Upper lobe of left lung (tissue), 6 donors: ENCODE measurements around the gene SLC15A5. TPM values are rescaled to one million over a fixed set of nuclear protein-coding genes. Genes with fewer than 3 reads are reported as not detected.

Experiments
- ATAC-seq, 2 donors: fragments of 200-7000 bp; cut with Tn5 transposase; one replicate each; pipeline ENCODE4 v1.9.1; 2022; ENCODE audit warnings: mild to moderate bottlenecking in 2 of 2, moderate library complexity in 2 of 2; ENCODE audit not compliant: low FRiP score in 2 of 2
- DNase-seq, 2 donors: peaks; one replicate each; pipeline ENCODE4 v3.0.0-alpha.2; 2019 to 2020
- H3K27ac ChIP-seq, 4 donors: fragments of 200-600 bp; sonication (generic); one replicate each; pipeline ENCODE4 v1.5.1; 2016 to 2019
- H3K27me3 ChIP-seq, 4 donors: fragments of 200-600 bp; sonication (generic); one replicate each; pipeline ENCODE4 v1.5.1; 2017 to 2019
- H3K36me3 ChIP-seq, 4 donors: fragments of 200-600 bp; sonication (generic); one replicate each; pipeline ENCODE4 v1.5.1; 2016 to 2019
- H3K4me1 ChIP-seq, 4 donors: fragments of 200-600 bp; sonication (generic); one replicate each; pipeline ENCODE4 v1.5.1; 2018 to 2019
- H3K4me3 ChIP-seq, 4 donors: fragments of 200-600 bp; sonication (generic); one replicate each; pipeline ENCODE4 v1.5.1; 2017 to 2019; ENCODE audit warnings: mild to moderate bottlenecking in 2 of 4, moderate library complexity in 1 of 4
- H3K9me3 ChIP-seq, 4 donors: fragments of 200-600 bp; sonication (generic); one replicate each; pipeline ENCODE4 v1.5.1; 2018 to 2019
- EP300 ChIP-seq, 4 donors: sonication (generic); formaldehyde crosslinking; IDR thresholded peaks; one replicate each; pipeline ENCODE4 v1.5.1; 2017; ENCODE audit warnings: antibody characterized with exemption in 4 of 4, control low read depth in 2 of 4
- POLR2A ChIP-seq, 4 donors: fragments of 450-650 bp; IDR thresholded peaks; one replicate each; pipeline ENCODE4 v1.5.1; 2016 to 2017; ENCODE audit warnings: antibody characterized with exemption in 4 of 4, mild to moderate bottlenecking in 2 of 4
- POLR2AphosphoS5 ChIP-seq, 2 donors: sonication (generic); formaldehyde crosslinking; IDR thresholded peaks; one replicate each; pipeline ENCODE4 v1.5.1; 2017; ENCODE audit warnings: antibody characterized with exemption in 2 of 2
- WGBS, 2 donors: methylation state at CpG; one replicate each; pipeline ENCODE4 v1.1.5; 2017 to 2018; 5-methylcytosine and 5-hydroxymethylcytosine counted together
- total RNA-seq, 6 donors: library from RNA; depleted of rRNA in 4 of 6; stranded (reverse); fragments of >200 nt in 4 of 6; gene quantifications; one replicate each; pipeline versions ENCODE4 v1.1.0 to v1.2.1, GENCODE V29; 2016 to 2021
- TF ChIP-seq, protein P1 (sequence below), 6 experiments: fragments of 450-650 bp in 4 of 6; fragments of 200-600 bp in 2 of 6; sonication (generic) in 2 of 6; IDR thresholded peaks; one replicate each; pipeline ENCODE4 v1.5.1; 2016 to 2019; ENCODE audit warnings: antibody characterized with exemption in 6 of 6
- donor health status: DM: no; HTN: no; CAD: no; lungs with moderate emphysema.
- donor health status: DM: no; HTN: yes; CAD: no; lungs with severe emphysema.

The SLC15A5 gene
- total RNA-seq, 6 donors from 2014 or later: not detected

GRCh38 chr12:16245209-16245608, 32.3 kb downstream of the SLC15A5 start:
- H3K36me3 ChIP-seq: no peaks in the 10 kb centered on the region
- no peaks in the 10 kb centered on the region for H3K9me3 ChIP-seq
- 72 to 73% methylated on average over 3 of the region's 3 CpGs for whole genome bisulfite sequencing, 2 donors
- H3K4me3 ChIP-seq: no peak overlapping the region
- no peaks in the 10 kb centered on the region for H3K27me3 ChIP-seq
- DNase-seq (no peak), ATAC-seq (no peak)
- TF ChIP-seq POLR2A (IDR thresholded peaks at IDR 0.05): no peak
- TF ChIP-seq, protein P1, sequence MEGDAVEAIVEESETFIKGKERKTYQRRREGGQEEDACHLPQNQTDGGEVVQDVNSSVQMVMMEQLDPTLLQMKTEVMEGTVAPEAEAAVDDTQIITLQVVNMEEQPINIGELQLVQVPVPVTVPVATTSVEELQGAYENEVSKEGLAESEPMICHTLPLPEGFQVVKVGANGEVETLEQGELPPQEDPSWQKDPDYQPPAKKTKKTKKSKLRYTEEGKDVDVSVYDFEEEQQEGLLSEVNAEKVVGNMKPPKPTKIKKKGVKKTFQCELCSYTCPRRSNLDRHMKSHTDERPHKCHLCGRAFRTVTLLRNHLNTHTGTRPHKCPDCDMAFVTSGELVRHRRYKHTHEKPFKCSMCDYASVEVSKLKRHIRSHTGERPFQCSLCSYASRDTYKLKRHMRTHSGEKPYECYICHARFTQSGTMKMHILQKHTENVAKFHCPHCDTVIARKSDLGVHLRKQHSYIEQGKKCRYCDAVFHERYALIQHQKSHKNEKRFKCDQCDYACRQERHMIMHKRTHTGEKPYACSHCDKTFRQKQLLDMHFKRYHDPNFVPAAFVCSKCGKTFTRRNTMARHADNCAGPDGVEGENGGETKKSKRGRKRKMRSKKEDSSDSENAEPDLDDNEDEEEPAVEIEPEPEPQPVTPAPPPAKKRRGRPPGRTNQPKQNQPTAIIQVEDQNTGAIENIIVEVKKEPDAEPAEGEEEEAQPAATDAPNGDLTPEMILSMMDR (IDR thresholded peaks at IDR 0.05): no peak
- TF ChIP-seq POLR2AphosphoS5 (IDR thresholded peaks at IDR 0.05): no peak
- TF ChIP-seq EP300 (IDR thresholded peaks at IDR 0.05): no peak
- H3K27ac ChIP-seq: no peak overlapping the region
- no peaks in the 10 kb centered on the region for H3K4me1 ChIP-seq

DNA sequence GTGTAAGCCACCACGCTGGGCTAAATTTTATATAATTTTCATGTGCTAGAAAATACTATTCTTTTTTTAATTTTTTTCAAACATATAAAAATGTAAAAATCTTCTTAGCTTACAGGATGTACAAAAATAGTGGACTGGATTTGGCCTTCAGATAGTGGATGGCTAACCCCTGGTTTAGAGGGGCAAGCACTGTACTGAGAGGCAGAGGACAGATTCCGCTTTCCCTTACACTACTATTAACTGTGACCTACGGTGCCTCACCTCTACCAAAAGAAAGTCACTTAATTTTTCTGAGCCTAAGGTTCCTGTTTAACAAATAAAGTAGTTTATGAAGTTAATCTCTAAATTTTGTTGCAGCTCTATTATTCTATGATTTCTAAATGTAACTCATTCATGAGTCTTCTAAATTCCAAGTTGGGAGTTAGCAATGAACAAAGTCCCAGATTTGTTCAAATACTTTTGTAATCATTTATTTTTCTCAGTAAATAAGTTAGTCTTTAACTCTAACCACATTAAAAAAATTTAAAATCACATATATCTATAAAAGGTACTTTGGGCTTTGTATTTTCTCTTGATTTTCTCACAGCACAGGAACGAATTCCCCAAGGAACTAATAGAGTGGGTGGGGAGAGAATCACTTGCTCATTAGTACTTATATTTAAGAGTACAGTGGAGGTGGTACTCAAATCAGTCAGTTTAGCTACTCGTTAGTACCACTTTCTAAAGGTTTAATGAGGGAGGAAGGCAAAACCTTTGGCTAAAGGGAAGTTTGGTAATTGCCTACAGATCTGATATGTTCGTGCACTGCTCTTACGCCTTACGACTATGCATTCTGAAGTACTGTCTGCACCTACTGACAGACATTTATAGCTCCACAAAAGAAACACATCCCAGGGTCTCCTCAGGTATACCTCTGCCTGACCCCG, 33.7 kb downstream of the SLC15A5 start:
- Histone ChIP-seq H3K4me3 (no peak overlapping the region), H3K27me3 (no peaks in the 10 kb centered on the region), H3K9me3 (no peaks in the 10 kb centered on the region), H3K27ac (no peak overlapping the region), H3K4me1 (no peaks in the 10 kb centered on the region), H3K36me3 (no peaks in the 10 kb centered on the region)
- WGBS, 2 donors: 92 to 95% methylated on average over 9 of the region's 9 CpGs
- ATAC-seq (no peak), DNase-seq (no peak)
- no peak for TF ChIP-seq POLR2AphosphoS5 (IDR thresholded peaks at IDR 0.05)

DNA sequence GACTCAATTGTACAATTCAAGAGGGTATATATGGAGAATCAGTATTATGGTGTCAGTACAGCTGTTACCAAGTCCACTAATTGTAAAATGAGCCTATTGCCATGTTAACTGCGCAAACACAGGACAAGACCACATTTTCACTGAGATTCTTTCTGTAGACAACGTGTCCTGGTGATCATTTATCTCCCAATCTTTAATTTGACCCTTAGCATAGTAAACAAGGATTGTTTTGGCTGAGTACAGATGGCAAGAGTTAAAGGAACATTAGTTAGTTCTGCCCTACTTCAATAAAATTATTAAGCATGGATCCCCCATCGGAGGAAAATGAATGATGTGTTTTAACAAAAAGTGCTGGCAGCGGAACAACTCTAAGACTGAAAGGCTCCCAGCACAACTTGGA, 36.1 kb downstream of the SLC15A5 start:
- no peaks in the 10 kb centered on the region for H3K9me3 ChIP-seq
- no peak for DNase-seq
- ATAC-seq: no peak
- H3K4me3 ChIP-seq: no peak overlapping the region
- TF ChIP-seq EP300 (IDR thresholded peaks at IDR 0.05) (no peak), POLR2AphosphoS5 (IDR thresholded peaks at IDR 0.05) (no peak), POLR2A (IDR thresholded peaks at IDR 0.05) (no peak)
- TF ChIP-seq, protein P1 (IDR thresholded peaks at IDR 0.05): no peak
- H3K27me3 ChIP-seq: no peaks in the 10 kb centered on the region
- no peak overlapping the region for H3K27ac ChIP-seq
- no peaks in the 10 kb centered on the region for H3K36me3 ChIP-seq
- 84 to 87% methylated on average over 4 of the region's 4 CpGs for WGBS, 2 donors
- H3K4me1 ChIP-seq: no peaks in the 10 kb centered on the region

DNA sequence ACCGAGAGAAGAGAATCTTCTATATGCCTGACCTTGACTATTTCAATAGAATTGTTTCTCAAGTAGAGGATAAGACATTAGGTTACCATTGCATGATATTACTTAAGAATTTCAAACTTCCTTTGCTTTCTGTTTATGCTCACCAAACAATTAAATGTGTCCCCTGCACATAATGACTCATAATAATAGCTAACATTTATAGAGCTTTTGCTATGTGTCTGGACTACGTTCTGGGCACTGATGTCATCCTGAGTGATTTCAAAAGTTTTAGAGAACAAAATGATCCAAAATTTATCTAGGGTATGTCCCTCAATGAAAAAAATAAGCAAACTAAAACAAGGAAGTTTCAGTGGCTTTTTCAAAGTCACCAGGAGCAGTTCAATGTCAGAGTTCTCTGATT, 38.8 kb downstream of the SLC15A5 start:
- Histone ChIP-seq H3K36me3 (no peaks in the 10 kb centered on the region), H3K27me3 (no peaks in the 10 kb centered on the region), H3K4me3 (no peak overlapping the region), H3K27ac (no peak overlapping the region), H3K9me3 (no peaks in the 10 kb centered on the region), H3K4me1 (no peaks in the 10 kb centered on the region)
- WGBS, 2 donors: 50 to 66% methylated on average over 2 of the region's 2 CpGs
- ATAC-seq (peak in 1 of 2 donors; percentile 85), DNase-seq (no peak)
- TF ChIP-seq, protein P1 (IDR thresholded peaks at IDR 0.05): no peak
- TF ChIP-seq POLR2A (IDR thresholded peaks at IDR 0.05) (no peak), EP300 (IDR thresholded peaks at IDR 0.05) (no peak), POLR2AphosphoS5 (IDR thresholded peaks at IDR 0.05) (no peak)

DNA sequence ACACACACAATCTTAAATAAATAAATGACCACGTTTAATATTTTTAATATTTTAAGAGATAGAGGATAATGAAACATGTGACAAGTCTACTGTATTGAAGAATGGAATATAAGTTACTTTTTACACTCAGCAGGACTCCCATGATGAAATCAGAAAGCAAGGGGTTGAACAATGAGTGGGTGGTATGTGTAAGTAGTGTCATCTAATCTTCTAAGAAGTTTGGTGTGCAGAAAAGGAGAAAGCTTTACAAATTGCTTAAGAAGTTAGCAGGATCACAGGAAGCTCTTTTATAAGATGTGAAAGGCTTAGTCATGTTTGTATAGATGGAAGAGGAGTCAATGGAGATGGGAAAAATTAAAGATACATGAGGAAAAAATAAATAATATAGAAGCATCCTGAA, 47.8 kb downstream of the SLC15A5 start:
- H3K4me1 ChIP-seq: no peaks in the 10 kb centered on the region
- no peak overlapping the region for H3K4me3 ChIP-seq
- peaks cover 0 to 4% (median 0%) of the 10 kb centered on the region in 4 donors for H3K9me3 ChIP-seq
- H3K27me3 ChIP-seq: no peaks in the 10 kb centered on the region
- H3K27ac ChIP-seq: no peak overlapping the region
- no peaks in the 10 kb centered on the region for H3K36me3 ChIP-seq
- ATAC-seq: no peak
- no peak for DNase-seq
- WGBS, 2 donors: 42 to 59% methylated on average over 1 of the region's 1 CpG
- TF ChIP-seq, protein P1 (IDR thresholded peaks at IDR 0.05): no peak
- TF ChIP-seq POLR2A (IDR thresholded peaks at IDR 0.05) (no peak), EP300 (IDR thresholded peaks at IDR 0.05) (no peak), POLR2AphosphoS5 (IDR thresholded peaks at IDR 0.05) (no peak)
